ACC112 (cell line): ENCODE results near the gene AGPAT2.
A peak's percentile ranks its signal among the peaks of the same experiment; 100 is the strongest.

ENCODE experiments used
- H2AFZ ChIP-seq: fragments of 200-600 bp; sonication (generic); one replicate; pipeline ENCODE4 v1.6.0; 2017; ENCODE audit warnings: antibody characterized with exemption, low read length; ENCODE audit not compliant: unreplicated experiment
- H3K27ac ChIP-seq: fragments of 200-600 bp; sonication (generic); 2 replicates; pipeline ENCODE4 v1.5.1; 2014; ENCODE audit warnings: low read depth, mild to moderate bottlenecking, antibody characterized with exemption, low read length, moderate library complexity
- H3K27me3 ChIP-seq: fragments of 200-600 bp; sonication (generic); 2 replicates; pipeline ENCODE4 v1.6.1; 2014; ENCODE audit warnings: mild to moderate bottlenecking, antibody characterized with exemption, low read length, moderate library complexity, mixed read lengths; ENCODE audit not compliant: insufficient read depth
- H3K36me3 ChIP-seq: fragments of 200-600 bp; sonication (generic); 2 replicates; pipeline ENCODE4 v1.6.1; 2016; ENCODE audit warnings: mild to moderate bottlenecking, antibody characterized with exemption, low read length, moderate library complexity, mixed read lengths; ENCODE audit not compliant: insufficient read depth
- H3K4me1 ChIP-seq: fragments of 200-600 bp; sonication (generic); one replicate; pipeline ENCODE4 v1.6.1; 2016; ENCODE audit warnings: low read length, mixed read lengths; ENCODE audit not compliant: insufficient read depth, unreplicated experiment, control insufficient read depth
- H3K4me3 ChIP-seq: fragments of 200-600 bp; sonication (generic); 2 replicates; pipeline ENCODE4 v1.5.1; 2014; ENCODE audit warnings: mild to moderate bottlenecking, low read depth, low read length
- H3K79me2 ChIP-seq: fragments of 200-600 bp; sonication (generic); one replicate; pipeline ENCODE4 v1.6.0; 2016; ENCODE audit warnings: low read length; ENCODE audit not compliant: control insufficient read depth, unreplicated experiment, insufficient read depth

The AGPAT2 gene

DNA sequence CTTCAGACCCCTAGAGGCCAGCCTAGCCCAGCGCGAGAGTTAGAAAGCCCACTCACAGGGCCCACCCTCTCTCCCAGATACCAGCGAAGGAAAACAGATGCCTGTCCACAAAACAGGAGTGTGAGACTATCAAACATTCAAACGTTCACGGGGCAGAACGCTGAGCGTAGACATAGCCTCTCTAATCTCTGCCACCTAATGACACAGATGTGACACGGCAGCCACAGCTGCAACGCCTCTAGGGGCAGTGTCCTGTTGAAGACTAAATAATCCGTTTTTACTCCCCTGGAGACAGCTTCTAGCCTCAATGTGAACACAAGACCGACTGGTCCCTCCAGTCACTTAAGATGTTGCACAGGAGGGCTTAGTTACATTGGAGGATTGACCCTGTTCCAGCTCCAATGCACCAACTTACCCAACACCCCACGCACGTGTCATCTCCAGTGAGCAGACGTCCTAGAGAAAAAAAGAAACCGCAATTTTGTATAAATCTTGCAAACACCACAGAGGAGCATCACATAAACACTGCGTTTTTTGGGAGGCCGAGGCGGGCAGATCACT is 39.5 kb upstream of the AGPAT2 start:
- peaks cover 23% of the 10 kb centered on the region; the same call in 1 of the 2 replicates for H3K36me3 ChIP-seq
- no peak overlapping the region for H3K27ac ChIP-seq
- H3K4me3 ChIP-seq: peak overlapping the region; percentile 99
- H2AFZ ChIP-seq: no peak overlapping the region
- H3K4me1 ChIP-seq: peaks cover 20% of the 10 kb centered on the region
- H3K27me3 ChIP-seq: no peaks in the 10 kb centered on the region
- peaks cover 42% of the 10 kb centered on the region for H3K79me2 ChIP-seq

DNA sequence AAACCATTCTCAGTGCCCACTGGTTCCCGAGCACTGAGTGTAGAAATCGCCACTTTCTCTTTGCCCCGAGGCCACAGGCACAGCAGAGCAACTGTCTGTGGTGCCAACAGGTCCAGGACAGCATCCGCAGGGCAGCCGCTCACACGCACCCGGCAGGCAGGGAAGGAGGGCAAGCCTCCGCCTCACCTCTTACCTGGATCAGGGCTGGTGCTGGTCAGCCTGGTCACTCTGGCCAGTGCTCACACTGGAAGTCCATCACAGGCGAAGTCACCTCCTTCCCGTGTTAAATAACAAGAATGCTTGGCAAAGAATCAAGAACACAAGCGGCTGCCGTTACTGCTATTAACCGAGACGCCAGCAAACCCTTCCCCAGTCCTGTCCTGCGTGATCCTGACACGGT is 38.9 kb upstream of the AGPAT2 start:
- no peak overlapping the region for H2AFZ ChIP-seq
- peaks cover 20% of the 10 kb centered on the region for H3K4me1 ChIP-seq
- peak overlapping the region; percentile 99 for H3K4me3 ChIP-seq
- H3K36me3 ChIP-seq: peaks cover 23% of the 10 kb centered on the region; the same call in 1 of the 2 replicates
- peaks cover 42% of the 10 kb centered on the region for H3K79me2 ChIP-seq
- no peaks in the 10 kb centered on the region for H3K27me3 ChIP-seq
- no peak overlapping the region for H3K27ac ChIP-seq

- Histone ChIP-seq H3K27ac (no peak overlapping the region), H3K36me3 (peaks cover 23% of the 10 kb centered on the region; the same call in 1 of the 2 replicates), H3K4me1 (peaks cover 20% of the 10 kb centered on the region), H3K27me3 (no peaks in the 10 kb centered on the region), H3K4me3 (peak overlapping the region; percentile 99), H2AFZ (no peak overlapping the region), H3K79me2 (peaks cover 42% of the 10 kb centered on the region)
Measured at GRCh38 chr9:136725612-136726011, 38.4 kb upstream of the AGPAT2 start.

DNA sequence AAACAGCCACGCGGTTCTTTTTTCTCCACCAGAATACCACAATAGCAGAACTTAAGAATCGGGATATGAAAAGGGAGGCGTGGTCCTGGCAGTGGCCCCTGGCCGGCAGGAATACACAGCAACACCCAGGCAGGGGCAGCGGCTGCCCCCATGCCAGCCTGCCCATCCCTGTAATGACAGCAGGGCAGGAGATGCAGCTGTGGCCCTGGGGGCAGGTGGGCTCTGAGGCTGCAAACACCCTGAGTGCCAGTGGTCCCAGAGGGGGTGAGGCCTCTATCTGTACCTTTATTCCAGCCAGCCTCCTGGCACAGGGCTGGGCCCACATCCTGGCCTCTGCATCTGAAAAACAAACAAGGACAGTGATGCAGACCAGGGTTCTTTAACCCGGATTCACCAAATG is 37.5 kb upstream of the AGPAT2 start:
- H2AFZ ChIP-seq: no peak overlapping the region
- H3K27ac ChIP-seq: no peak overlapping the region
- H3K4me1 ChIP-seq: peaks cover 20% of the 10 kb centered on the region
- peaks cover 23% of the 10 kb centered on the region; the same call in 1 of the 2 replicates for H3K36me3 ChIP-seq
- no peak overlapping the region for H3K4me3 ChIP-seq
- H3K79me2 ChIP-seq: peaks cover 35% of the 10 kb centered on the region
- no peaks in the 10 kb centered on the region for H3K27me3 ChIP-seq

DNA sequence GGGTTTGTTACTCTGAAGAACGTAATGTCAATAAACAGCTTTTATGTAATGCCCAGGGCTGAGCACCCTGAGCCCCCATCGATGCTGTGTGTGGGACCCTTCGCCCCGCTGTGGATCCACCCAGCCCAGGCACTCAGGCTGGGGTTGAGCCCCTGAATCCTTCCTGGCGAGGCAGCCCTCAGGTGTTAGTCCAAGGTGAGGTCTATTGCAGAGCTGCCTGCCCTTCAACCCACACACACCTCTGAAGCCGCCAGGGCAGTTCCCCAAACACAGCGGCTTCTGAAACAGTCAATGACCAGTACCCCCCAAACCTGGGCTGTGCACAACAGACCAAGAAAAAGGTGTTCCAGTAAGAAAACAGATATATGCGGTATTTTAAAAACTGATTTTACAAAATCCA is 36.7 kb upstream of the AGPAT2 start:
- Histone ChIP-seq H3K4me3 (no peak overlapping the region), H3K4me1 (peaks cover 16% of the 10 kb centered on the region), H3K27me3 (no peaks in the 10 kb centered on the region), H3K27ac (no peak overlapping the region), H3K36me3 (peaks cover 23% of the 10 kb centered on the region; the same call in 1 of the 2 replicates), H3K79me2 (peaks cover 27% of the 10 kb centered on the region), H2AFZ (no peak overlapping the region)

- H3K27me3 ChIP-seq: no peaks in the 10 kb centered on the region
- peaks cover 26% of the 10 kb centered on the region for H3K79me2 ChIP-seq
- no peak overlapping the region for H2AFZ ChIP-seq
- no peak overlapping the region for H3K4me3 ChIP-seq
- peaks cover 23% of the 10 kb centered on the region; the same call in 1 of the 2 replicates for H3K36me3 ChIP-seq
- H3K4me1 ChIP-seq: peaks cover 14% of the 10 kb centered on the region
- H3K27ac ChIP-seq: no peak overlapping the region
Measured at GRCh38 chr9:136723362-136723976, 36.2 kb upstream of the AGPAT2 start.

- no peak overlapping the region for H3K4me3 ChIP-seq
- H3K4me1 ChIP-seq: peaks cover 14% of the 10 kb centered on the region
- no peak overlapping the region for H2AFZ ChIP-seq
- H3K79me2 ChIP-seq: peaks cover 26% of the 10 kb centered on the region
- H3K36me3 ChIP-seq: peaks cover 23% of the 10 kb centered on the region; the same call in 1 of the 2 replicates
- H3K27me3 ChIP-seq: no peaks in the 10 kb centered on the region
- no peak overlapping the region for H3K27ac ChIP-seq
Measured at GRCh38 chr9:136722969-136723356, 35.7 kb upstream of the AGPAT2 start.

DNA sequence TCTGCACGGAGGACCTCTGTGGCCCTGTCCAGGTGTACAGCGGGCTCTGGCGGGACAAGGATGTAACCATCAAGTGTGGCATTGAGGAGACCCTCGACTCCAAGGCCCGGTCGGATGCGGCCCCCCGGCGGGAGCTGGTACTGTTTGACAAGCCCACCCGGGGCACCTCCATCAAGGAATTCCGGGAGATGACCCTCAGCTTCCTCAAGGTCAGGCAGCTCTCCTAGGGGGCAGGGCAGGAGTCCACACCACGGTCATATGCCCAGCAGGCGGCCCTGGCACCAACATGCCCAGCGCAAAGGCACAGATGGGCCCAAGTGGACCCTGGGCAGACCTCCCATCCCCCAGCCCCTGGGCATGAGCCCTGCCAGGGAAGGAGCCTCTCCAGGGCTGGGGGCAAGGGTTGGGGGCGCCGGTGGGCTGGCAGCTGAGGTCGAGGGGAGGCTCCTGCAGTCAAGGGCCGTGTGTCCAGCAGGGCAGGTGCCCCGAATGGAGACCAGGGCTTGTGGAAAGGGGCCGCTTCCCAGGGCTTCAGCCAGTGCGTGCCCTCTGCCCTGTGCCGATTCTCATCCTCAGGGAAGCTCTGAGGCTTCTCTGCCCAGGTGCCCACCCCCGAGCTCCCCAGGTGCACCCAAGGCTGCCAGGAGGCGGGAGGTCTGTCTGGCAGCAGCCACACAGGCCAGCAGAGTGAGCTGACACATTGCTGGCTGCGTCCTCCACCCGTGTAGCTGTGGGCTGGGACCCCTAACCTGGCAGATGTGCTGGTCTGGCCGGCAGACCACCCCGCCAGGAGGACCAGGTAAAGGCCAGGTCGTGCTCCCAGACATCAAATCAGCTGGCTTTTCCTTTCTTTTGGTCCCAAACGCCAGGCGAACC is 35.1 kb upstream of the AGPAT2 start:
- Histone ChIP-seq H3K27me3 (no peaks in the 10 kb centered on the region), H2AFZ (no peak overlapping the region), H3K4me1 (peaks cover 14% of the 10 kb centered on the region), H3K4me3 (no peak overlapping the region), H3K79me2 (peaks cover 20% of the 10 kb centered on the region), H3K27ac (no peak overlapping the region), H3K36me3 (peaks cover 23% of the 10 kb centered on the region; the same call in 1 of the 2 replicates)

DNA sequence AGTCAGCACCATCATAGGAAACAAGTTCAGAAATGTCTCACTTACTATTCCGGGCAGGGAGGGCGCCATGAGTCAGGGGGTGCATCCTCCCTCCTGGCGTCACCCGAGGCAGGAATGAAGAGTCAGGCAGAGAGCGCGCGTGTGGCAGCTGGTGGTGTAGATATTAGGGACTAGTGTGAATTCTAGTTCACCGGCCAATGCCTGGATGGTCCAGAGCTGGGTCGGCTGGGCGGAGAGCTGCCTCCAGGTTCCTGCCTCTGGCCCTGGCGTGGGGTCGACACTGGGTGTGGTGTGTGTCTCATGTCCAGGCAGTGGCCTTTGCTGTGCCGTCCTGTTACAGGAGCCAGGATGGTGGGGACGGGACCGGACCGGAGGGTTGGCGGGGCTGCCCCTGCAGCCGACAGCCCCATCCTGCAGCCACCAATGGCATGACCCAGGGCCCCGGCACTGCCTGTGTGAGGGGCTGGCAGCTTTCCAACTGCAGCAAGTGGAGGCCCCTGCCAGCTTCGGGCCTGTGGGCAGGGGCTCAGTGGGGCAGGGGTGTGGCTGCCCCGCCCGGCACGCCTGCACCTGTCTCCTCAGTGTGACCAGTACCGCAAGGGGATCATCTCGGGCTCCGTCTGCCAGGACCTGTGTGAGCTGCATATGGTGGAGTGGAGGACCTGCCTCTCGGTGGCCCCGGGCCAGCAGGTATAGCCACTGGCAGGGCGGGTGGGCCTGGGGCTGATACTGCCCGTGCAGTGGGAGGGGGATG is 34.3 kb upstream of the AGPAT2 start:
- Histone ChIP-seq H3K4me1 (peaks cover 11% of the 10 kb centered on the region), H3K79me2 (peaks cover 12% of the 10 kb centered on the region), H3K36me3 (peaks cover 22% of the 10 kb centered on the region; the same call in 1 of the 2 replicates), H3K27ac (no peak overlapping the region), H3K27me3 (no peaks in the 10 kb centered on the region), H2AFZ (no peak overlapping the region), H3K4me3 (no peak overlapping the region)

DNA sequence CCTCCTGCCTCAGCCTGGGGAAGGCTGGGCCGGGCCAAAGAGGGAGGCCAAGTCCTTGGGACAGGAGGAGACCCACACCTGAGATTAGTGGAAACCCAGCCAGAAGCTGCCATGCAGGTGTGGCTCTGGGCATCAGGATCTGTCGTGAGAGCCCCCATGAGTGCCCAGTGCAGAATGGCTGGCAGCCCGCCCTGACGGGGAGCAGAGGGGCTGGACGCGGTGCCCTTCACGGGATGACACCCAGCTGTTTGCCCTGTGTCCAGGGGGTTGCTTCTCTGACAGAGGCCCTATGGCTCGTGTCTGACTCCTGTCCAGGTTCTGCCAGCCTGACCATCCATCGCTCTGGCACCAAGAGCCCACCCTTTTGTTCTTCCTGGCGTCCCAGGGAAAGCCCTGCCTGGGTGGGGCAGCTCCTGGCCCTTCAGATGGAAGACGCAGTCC is 33.7 kb upstream of the AGPAT2 start:
- peaks cover 16% of the 10 kb centered on the region; the same call in 1 of the 2 replicates for H3K36me3 ChIP-seq
- H3K79me2 ChIP-seq: peaks cover 6% of the 10 kb centered on the region
- H2AFZ ChIP-seq: no peak overlapping the region
- H3K4me3 ChIP-seq: no peak overlapping the region
- H3K27me3 ChIP-seq: no peaks in the 10 kb centered on the region
- no peak overlapping the region for H3K27ac ChIP-seq
- peaks cover 5% of the 10 kb centered on the region for H3K4me1 ChIP-seq
